GM18861 (cell line): ENCODE data around the gene KRT84.

Source experiments
- ATAC-seq: cut with Tn5 transposase; IDR thresholded peaks from one replicate; pipeline ENCODE4 v1.9.1; 2021; ENCODE audit not compliant: unreplicated experiment

KRT84 gene

DNA sequence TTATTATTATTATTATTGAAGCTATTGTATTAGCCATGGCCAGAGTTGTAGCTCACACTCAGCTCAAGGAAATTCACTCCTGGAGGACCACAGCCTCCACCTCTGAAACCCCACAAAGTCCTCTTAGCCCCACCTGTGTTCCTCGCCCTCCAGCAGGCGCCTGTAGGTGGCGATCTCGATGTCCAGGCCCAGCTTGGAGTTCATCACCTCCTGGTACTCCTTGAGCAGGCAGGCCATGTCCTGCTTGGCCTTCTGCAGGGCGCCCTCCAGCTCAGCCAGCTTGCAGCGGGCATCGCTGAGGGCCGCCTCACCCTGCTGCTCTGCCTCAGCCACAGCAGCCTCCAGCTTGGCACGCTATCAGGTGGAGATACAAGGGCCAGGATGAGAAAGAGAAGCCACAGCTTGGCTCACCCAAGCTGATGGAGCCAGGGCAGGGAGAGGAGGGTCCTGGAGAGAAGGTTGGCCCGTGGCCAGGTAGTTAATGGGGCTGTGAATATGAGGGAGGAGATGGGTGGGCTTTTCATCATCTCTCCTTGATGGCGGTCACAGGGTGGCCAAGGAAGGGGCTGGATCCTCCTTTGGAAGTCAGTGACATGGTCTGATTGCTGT is 23.2 kb downstream of the KRT84 start:
- ATAC-seq, result no peak

DNA sequence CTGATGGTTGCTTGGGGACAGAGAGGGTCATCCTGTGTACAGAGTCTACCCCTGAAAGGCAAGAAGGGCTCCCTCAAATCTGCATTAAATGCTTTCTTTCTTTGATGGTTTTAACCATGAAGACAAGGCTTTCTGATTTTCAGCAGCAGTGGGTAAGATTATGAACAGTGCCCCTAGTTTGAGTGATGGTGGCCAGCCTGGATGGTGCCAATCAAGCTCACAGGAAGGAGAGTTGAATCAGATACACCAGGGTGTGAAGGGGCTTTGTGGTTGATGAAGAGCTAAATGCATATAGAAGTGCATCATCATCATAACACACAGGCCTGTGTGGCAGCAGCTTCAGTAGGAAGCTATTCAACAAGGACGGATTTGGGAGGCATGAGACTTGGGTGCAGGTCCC is 23.9 kb downstream of the KRT84 start:
- no peak for ATAC-seq

DNA sequence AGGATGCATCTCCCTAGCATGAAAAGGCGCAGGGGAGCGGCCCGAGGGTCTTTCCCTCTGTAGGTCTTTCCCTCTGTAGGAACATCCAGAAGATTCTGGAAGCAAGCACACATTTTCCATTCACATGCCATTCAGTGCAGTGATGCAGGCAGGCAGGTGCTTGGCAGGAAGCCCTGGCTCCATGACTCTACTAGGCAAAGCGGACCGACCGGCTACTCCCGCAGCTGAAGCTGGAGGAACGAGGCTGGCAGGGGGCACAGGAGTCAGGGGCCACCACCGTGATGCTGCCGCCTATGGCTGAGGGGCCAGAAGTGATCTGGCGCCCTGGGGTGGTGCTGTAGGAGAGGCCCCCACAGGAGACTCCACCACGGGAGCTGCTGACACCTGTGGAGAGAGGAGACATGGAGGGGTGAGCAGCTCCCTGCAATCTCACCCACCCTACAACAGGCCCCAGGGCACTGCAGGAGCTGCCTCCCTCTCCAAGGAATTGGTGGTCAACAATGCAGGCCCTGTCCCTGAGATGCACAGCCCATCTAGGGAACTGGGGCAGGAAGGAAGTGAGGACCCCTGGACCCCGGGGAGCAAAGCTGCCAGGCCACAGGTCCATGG is 24.7 kb downstream of the KRT84 start:
- no peak for ATAC-seq

DNA sequence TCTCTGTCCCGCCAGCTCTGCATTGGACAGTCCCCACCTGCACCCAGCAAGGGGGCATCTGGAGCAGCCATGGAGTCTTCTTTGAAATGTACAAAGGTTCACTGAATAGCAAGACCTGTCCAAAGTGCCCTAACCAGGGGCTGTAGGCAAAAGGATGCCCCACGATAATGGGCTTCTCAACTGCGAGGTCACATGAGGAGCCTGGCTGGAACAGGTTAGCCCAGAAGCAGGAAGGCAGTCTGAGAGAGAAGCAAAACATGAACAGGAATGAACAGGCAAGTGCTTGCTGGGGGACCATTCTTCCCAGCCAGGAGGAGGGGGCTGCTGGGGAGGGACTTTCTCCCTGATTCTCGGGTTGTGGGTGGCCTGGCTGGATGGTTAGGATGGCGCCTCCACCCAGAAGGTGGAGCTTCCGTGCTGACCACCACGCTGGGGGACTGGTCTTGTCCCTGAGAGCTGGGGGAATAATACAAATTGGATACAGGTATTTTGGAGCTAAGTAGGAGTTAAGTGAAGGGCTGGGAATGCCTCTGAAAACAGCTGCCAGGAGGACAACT is 25.3 kb downstream of the KRT84 start:
- ATAC-seq, result no peak

DNA sequence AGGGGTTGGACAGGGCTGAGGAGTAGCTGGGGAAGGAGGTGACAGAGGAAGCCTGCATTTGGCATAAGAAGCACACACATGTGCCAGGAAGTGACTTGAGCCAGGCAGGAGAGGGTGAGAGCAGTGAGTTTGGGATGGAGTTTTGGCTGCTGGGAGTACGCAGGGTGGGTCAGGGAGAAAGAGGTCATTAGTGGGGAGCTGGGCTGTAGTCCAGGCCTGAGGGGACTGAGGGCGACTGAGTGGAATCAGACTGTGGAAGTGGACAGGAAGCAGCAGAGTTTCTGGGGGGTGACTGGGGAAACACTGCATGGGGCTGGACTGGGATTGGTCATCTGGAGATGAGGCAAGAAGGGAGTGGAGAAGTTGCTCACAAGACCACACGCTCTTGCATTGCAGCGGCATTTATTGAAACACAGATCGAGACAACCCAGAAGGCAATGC is 25.8 kb downstream of the KRT84 start:
- ATAC-seq, result no peak

GRCh38 chr12:52358575-52359350 is 26.7 kb downstream of the KRT84 start:
- peak; percentile 94 for ATAC-seq

DNA sequence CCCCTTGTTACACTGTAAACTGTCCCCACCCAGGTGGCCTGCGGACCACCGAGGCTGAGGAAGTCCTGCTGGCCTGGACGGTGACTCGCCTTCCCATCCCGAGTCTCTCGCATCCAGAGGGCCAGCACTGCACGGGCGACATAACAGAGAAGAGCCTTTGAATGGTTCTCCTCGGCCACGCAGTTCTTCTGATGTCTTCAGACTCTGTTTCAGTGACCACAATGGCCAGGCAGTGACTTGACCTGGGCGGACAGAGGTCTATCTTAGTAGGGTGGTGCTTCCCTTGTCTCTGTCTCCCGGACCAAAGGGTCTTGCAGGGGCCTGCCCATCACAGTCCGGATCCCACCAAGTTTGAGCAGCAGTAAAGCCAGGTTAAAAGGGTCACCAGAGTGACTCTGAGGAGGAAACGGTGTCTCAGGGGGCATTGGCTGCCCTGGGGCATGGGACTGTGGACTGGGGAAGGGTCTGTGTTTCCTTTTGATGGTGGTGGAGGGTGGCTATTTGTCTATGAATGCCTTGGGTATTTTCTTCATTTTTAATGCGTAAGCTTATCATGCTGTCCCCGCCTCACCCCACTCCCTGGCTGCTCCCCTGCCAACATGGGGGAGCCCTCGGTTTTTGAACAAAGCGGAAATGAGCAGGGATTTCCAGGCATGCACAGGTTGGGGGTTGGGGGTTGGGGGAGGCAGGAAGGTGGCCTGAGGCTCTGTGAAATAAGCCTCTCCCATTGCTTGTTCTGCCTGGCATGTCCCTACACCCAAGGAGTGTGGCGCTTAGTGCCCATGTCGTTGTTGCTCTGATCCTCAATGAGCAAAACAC is 28.5 kb downstream of the KRT84 start:
- ATAC-seq, result no peak

DNA sequence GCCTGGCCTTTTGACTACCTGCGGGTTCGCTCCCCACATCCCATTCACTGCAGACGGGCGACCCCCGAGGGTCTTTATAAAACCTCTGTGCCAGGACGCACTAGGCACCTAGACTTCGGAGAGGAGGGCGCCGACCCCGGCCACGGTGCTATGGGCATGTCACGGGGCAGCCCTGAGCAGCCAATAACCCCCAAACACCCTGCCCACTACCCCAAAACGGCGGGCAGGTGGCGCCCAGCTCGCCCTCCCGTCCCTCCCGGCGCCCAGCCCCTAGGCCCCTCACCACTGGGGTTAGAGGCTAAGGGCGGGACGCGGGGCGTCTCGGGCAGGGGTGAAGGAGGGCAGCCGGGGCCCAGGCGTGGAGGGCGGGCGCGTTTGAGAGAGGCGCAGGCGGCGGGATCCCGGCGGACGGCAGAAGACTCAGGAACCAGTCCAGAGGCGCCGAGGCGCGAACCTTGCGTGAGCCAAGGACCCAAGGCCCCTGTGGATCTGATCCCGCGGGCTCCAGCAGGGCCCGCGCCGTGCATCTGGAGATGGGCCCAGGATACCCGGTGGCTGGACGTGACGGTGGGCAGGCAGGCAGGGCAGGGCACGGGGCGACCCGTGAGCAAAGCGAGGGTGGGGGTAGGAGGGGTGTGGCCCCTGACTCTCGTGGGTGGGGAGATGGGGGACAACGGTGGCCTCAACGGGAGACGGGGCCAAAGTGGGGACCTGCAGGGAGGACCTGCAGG is 29.3 kb downstream of the KRT84 start:
- ATAC-seq, result no peak

- no peak for ATAC-seq
These were observed 30.3 kb downstream of the KRT84 start for GRCh38 chr12:52355176-52355575.

GRCh38 chr12:52354200-52354599 is 31.3 kb downstream of the KRT84 start:
- no peak for ATAC-seq

DNA sequence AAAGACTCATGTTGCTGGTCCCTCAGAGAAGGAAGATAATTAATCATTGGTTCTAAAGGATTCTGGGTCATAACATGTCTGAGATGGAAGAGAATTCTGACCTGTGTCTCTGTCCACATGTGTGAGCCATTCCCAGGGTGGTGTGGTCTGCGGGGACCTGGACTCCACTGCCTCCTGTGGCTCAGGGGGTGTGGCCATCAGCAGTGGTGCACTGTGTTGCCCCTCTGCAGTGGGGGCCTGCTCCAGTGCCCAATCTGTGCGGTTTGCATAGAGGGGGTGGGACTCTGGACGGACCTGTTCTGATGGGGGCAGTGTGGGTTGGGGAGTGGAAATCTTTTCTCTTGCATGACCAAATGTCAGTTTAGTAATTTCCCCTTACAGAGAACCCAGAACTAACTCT is 31.7 kb downstream of the KRT84 start:
- no peak for ATAC-seq

GRCh38 chr12:52352951-52353350 is 32.5 kb downstream of the KRT84 start:
- ATAC-seq, result no peak

GRCh38 chr12:52351196-52352059 is 34.0 kb downstream of the KRT84 start:
- ATAC-seq, result no peak

- no peak for ATAC-seq
These were observed 34.7 kb downstream of the KRT84 start for GRCh38 chr12:52350786-52351185.

DNA sequence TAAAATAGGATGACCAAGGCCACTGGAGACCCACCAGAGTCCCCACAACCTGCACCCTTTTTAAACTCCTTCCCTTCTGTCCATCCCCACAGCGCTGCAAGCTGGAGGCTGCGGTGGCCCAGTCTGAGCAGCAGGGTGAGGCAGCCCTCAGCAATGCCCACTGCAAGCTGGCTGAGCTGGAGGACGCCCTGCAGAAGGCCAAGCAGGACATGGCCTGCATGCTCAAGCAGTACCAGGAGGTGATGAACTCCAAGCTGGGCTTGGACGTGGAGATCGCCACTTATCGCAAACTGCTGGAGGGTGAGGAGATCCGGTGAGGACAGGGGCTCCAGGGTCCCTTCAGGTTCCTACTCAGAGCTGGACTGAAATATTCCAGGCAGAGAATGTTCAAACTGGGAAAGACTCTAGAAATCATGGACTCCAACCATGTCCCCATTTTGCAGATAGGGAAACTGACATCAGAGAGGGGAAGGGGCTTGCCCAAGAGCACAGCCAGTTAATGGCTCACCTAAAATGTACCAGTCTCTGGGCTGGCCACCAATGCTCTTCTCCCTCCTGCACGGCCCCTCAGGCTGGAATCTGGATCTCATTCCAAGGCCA is 35.3 kb downstream of the KRT84 start:
- ATAC-seq, result no peak

DNA sequence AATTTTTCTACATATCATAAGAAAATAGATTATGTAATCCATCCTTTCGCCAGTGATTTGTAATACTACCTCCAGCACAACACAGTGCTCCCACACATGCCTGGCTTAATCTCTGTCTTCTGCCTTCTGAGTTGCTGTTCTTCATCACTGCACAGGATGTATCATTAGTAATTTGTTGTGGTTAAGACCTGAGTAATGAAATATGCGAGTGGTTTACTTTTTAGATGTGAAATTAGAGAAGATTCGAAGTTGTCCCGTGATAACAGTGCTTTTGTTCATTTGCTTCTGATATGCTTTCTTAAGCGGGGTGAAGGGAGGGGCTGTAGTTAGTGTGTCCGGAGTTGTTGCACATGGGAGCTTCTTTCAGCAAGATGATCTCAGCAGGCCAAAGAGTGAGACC is 36.3 kb downstream of the KRT84 start:
- ATAC-seq, result no peak

DNA sequence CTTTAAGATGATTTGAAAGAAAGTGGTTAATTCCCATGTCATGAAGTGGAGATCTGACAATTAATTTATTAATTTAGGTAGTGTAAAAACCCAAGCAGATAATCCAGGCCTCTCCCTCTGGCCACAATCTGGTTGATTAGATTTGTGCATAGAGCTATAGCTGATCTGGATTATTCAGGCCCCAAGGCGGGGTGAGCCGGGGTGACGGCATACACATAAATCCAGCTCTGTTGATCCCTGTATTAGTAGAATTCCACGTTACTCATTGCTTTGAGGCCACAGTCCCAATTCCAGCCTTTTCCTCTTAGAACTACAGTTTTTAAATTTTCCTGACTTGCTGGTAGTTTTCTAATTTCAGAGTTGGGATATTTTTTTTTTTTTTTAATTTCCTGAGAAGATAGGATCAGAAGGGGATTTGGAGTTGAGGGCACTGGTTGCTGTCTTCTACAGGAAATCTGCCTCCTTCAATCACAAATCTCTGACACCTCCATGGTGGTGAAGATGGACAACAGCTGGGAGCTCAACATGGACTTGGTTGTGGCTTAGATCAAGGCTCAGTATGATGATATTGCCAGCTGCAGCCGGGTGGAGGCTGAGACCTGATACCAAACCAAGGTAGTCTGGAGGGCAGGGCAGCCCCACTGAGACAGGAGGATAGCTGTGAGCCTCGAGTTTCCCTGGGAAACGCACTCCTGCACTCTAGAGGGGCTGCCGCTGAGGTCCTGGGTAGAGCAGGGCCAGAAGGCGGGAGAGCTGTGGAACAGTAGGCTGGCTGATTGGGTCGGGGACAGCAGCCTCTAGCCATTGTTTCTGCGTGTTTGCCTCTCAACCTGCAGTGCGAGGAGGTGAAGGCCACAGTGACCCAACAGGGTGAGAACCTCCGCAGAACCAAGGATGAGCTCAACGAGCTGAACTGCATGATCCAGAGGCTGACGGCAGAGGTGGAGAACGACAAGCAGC is 37.6 kb downstream of the KRT84 start:
- ATAC-seq, result no peak

DNA sequence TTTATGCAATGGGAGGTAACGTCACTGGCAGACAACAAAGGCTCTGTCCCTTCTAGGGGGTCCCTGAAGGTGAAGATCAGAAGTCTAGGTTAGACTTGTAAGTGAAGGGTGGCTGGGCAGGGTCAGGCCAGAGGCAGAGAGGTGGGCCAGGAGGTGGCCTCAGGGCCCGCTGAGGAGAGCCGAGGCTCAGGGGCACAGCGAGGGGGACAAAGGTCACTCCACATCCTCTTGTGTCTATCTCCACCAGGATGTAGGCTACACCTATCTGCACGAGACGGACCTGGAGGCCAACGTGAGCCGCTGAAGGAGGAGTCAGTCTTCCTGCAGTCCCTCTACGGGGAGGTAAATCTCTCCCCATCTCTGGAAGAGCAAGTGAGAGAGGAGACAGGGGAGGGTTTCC is 38.4 kb downstream of the KRT84 start:
- no peak for ATAC-seq
